ENCODE results near the gene NOL12.

Gene NOL12

GRCh38 chr22:37659897-37660708 lies 26.0 kb upstream of the NOL12 start:
- DNase-seq, result no peak

GRCh38 chr22:37660709-37661045 lies 25.5 kb upstream of the NOL12 start:
- DNase-seq, result no peak

- DNase-seq, result peak; percentile 46
Observed at GRCh38 chr22:37661160-37661924, 24.8 kb upstream of the NOL12 start.

GRCh38 chr22:37662039-37662438 lies 24.1 kb upstream of the NOL12 start:
- no peak for DNase-seq

- DNase-seq, result no peak
Observed at GRCh38 chr22:37663521-37664140, 22.5 kb upstream of the NOL12 start.

- no peak for DNase-seq
Observed at GRCh38 chr22:37664249-37665101, 21.7 kb upstream of the NOL12 start.

- DNase-seq, result no peak
Observed at GRCh38 chr22:37665487-37665886, 20.7 kb upstream of the NOL12 start.

- DNase-seq, result no peak
Observed at GRCh38 chr22:37669586-37669985, 16.6 kb upstream of the NOL12 start.

GRCh38 chr22:37672206-37672919 lies 13.8 kb upstream of the NOL12 start:
- DNase-seq, result peak; percentile 53

- no peak for DNase-seq
Observed at GRCh38 chr22:37672920-37673455, 13.2 kb upstream of the NOL12 start.

GRCh38 chr22:37674248-37674647 lies 11.9 kb upstream of the NOL12 start:
- no peak for DNase-seq

GRCh38 chr22:37674951-37675929 lies 10.9 kb upstream of the NOL12 start, which contains the start of gene LGALS1:
Gene LGALS1 (plus strand): TSS chr22:37675636. CDS start chr22:37675703, 67 bp downstream.
- peak; percentile 78 for DNase-seq

- DNase-seq, result peak; percentile 42
Observed at GRCh38 chr22:37675930-37676735, 10.0 kb upstream of the NOL12 start.

GRCh38 chr22:37676736-37677492 lies 9.2 kb upstream of the NOL12 start:
- peak; percentile 98 for DNase-seq

GRCh38 chr22:37677493-37677974 lies 8.6 kb upstream of the NOL12 start:
- no peak for DNase-seq

GRCh38 chr22:37678372-37678771 lies 7.8 kb upstream of the NOL12 start:
- DNase-seq, result no peak

- DNase-seq, result no peak
Observed at GRCh38 chr22:37679670-37680069, 6.5 kb upstream of the NOL12 start.

- no peak for DNase-seq
Observed at GRCh38 chr22:37680191-37680851, 5.8 kb upstream of the NOL12 start.

All from CD4-positive, alpha-beta T cell treated with Interleukin-17A for 4 hours (primary cell).